Measurements from ENCODE around the gene UBE2Z.
"Not testable (repeated sequence)": the region's sequence is repeated elsewhere in the genome, so short reads cannot be mapped to it uniquely, and the experiment has no call there.

UBE2Z gene

GRCh38 chr17:48908047-48908843 lies at the start of gene UBE2Z:
Gene UBE2Z, plus strand, starts transcription at chr17:48908407. Its CDS starts 97 bp downstream, at chr17:48908504.
- peak; percentile 77 to 88 (median 85) for DNase-seq (ENCODE audit: low read depth in 3 of 3)

GRCh38 chr17:48860034-48860433 lies 48.2 kb upstream of the UBE2Z start:
- DNase-seq (ENCODE audit: low read depth in 3 of 3), result no peak

GRCh38 chr17:48860456-48860855 lies 47.8 kb upstream of the UBE2Z start:
- no peak for DNase-seq (ENCODE audit: low read depth in 3 of 3)

DNA sequence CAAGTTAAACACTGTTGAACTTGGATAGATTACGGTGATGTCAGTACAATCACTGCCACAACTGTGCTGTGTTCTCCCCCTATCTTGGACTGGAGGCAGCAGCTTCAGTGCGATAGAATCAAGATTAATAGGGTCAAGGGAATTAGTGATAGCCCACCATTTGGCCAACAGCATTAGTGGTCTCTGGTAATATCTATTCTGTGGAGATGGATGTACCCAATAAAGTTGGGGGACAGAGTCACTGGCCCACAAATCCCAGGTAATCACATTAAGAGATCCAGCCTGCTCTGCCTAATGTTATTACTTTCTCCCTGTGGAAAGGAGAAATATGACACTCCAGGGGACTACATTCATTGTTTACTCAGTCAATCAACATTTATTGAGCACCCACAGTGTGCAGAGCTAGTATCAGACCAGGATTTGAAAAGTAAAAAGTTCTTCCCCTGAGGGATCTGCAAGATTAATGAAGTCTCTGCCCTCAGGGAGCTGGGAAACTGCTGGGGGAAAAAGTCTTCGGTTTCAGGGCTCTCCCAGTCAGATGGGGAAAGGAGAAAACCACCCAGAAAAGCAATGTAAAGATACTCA lies 39.2 kb upstream of the UBE2Z start:
- no peak for DNase-seq (ENCODE audit: low read depth in 3 of 3)

- no peak for DNase-seq (ENCODE audit: low read depth in 3 of 3)
These were observed 38.3 kb upstream of the UBE2Z start for GRCh38 chr17:48869821-48870318.

DNA sequence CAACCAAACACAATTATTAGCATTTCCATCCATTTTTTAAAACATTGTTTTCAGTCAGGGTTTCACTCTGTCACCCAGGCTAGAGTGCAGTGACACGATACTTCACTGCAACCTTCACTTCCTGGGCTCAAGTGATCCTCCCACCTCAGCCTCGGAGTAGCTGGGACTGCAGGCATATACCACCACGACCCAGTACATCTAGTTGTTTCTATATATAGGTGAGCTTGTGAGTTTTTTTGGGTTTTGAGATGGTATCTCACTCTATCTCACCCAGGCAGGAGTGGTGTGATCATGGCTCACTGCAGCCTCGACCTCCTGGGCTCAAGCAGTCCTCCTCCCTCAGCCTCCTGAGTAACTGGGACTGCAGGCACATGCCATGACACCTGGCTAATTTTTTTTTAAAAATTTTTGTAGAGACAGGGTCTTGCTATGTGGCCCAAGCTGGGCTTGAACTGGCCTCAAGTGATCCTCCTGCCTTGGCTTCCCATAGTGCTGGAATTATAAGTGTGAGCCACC lies 37.1 kb upstream of the UBE2Z start:
- no peak for DNase-seq (ENCODE audit: low read depth in 3 of 3)

GRCh38 chr17:48871551-48872351 lies 36.5 kb upstream of the UBE2Z start:
- no peak for DNase-seq (ENCODE audit: low read depth in 3 of 3)

- DNase-seq (ENCODE audit: low read depth in 3 of 3), result not testable (repeated sequence)
These were observed 35.8 kb upstream of the UBE2Z start for GRCh38 chr17:48872409-48872808.

GRCh38 chr17:48873209-48873608 lies 35.0 kb upstream of the UBE2Z start:
- no peak for DNase-seq (ENCODE audit: low read depth in 3 of 3)

- no peak for DNase-seq (ENCODE audit: low read depth in 3 of 3)
These were observed 34.3 kb upstream of the UBE2Z start for GRCh38 chr17:48873696-48874443.

DNA sequence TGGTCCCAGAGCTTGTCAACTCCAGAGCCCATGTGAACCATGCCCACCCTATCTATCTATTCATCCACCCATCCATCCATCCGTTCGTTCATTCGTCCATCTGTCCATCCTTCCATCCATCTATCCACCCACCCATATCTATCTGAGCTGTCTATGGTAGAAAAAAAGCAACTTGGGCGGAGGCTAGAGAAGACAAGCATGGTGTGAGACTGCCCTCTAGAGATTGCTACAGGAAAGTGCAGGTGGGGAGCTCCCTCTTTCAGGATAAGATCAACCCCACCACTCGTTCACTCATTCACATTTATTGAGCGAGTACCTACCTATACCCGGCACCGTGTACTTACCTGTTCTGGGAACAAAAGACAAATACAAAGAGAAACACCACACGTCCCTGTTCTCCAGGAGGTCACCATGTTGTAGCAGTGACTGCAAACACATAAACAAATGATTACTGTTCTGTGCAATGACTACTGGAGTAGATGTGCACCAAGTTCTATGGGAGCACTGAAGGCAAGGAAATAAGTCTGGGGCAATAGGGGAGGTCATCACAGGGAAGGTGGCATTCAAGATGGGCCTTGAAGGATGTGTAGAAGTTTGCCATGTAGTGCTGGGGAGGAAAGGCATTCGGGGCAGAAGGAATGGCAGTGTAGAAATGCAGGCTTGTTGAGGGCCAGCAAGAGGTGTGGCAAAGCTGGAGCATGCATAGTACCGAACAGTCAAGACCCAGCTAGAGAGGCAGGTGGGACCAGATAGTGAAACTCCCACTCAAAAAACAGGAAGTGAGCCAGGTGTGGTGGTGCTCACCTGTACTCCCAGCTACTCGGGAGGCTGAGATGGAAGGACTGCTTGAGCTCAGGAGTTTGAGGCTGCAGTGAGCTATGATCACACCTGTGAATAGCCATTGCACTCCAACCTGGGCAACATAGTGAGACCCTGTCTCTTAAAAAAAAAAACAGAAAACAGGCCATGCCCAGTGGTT lies 29.0 kb upstream of the UBE2Z start:
- DNase-seq (ENCODE audit: low read depth in 3 of 3), result peak in 1 of 3 donors; percentile 35

DNA sequence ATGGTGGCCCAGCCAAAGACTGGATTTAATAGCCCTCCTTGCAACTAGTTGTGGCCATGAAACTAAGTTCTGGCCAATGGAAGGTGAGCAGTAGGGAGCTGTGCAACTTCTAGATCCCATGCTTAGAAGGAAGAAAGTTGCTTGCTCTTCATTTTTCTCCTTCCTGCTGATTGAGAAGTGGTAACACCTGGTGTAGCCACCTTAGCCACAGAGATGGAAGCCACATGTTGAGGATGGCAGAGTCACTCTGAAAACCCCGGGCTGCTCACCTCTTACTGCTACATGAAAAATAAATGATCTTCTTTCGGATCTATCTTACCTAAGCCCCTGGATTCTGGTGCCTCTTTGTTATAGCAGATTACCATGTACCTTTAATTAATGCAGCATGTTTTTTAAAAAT lies 25.9 kb upstream of the UBE2Z start:
- no peak for DNase-seq (ENCODE audit: low read depth in 3 of 3)

- DNase-seq (ENCODE audit: low read depth in 3 of 3), result no peak
These were observed 25.0 kb upstream of the UBE2Z start for GRCh38 chr17:48883171-48883570.

DNA sequence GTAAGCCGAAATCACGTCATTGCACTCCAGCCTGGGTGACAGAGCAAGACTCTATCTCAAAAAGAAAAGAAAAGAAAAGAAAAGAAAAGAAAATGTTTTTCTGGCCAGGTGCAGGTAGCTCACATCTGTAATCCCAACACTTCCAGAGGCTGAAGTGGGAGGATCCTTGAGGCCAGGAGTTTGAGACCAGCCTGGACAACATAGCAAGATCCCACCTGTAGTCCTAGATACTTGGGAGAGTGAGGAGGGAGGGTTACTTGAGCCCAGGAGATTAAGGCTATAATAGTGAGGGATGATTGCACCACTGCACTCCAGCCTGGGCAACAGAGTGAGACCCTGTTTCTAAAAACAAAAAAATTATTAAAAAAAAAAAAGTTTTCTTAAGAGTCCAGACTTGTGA lies 18.1 kb upstream of the UBE2Z start:
- DNase-seq (ENCODE audit: low read depth in 3 of 3), result no peak

- DNase-seq (ENCODE audit: low read depth in 3 of 3), result no peak
These were observed 15.1 kb upstream of the UBE2Z start for GRCh38 chr17:48892940-48893645.

DNA sequence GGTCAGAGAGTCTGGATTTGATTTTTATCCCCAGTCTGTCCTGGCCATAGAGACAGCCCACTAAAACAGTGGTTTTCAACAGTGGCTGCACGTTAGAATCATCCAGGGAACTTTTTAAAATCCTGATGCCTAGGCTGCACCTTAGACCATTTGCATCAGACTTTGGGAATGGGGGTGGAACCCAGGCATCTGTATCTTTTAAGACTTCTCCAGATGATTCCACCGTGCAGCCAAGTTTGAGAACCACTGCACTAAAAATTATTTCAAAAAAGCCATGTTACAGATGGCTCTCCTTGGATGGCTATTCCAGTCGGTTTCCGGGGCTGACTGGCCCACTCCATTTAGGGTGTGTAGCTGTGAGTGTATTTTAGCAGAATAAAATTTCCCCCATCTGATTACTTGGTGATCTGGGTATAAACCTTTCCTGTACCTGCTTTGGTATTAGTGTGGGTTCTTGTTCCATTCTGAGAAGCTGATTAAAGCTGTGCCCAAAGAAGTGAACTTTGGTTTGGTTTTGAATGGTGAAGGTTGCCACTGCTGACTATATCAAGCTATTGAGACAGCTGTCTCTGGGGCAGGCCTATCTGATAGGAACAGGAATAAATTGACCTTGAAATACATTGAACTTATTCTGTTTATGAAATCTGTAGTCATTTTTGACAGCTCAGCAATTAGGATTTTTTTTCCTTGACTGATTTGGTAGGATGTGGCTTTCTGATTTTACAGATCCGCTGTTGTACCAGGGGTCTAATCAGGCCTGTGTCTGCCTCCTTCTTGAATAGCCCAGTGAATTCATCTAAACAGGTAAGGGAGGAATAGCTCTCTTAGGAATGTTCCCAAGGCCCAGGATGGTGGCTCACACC lies 14.3 kb upstream of the UBE2Z start:
- no peak for DNase-seq (ENCODE audit: low read depth in 3 of 3)

GRCh38 chr17:48894886-48895285 lies 13.3 kb upstream of the UBE2Z start:
- DNase-seq (ENCODE audit: low read depth in 3 of 3), result no peak

- DNase-seq (ENCODE audit: low read depth in 3 of 3), result no peak
These were observed 7.0 kb upstream of the UBE2Z start for GRCh38 chr17:48901241-48901640.

GRCh38 chr17:48903401-48903800 lies 4.8 kb upstream of the UBE2Z start:
- no peak for DNase-seq (ENCODE audit: low read depth in 3 of 3)
